Activated gamma-delta T cell (primary cell): ENCODE measurements around the gene AMOTL1.

Experiments
- DNase-seq: peaks from one replicate; lab custom pipeline; 2025; lab: John Stamatoyannopoulos, UW

The AMOTL1 gene

GRCh38 chr11:94768602-94769541 is 716 bp downstream of the AMOTL1 start:
- DNase-seq = peak; percentile 6

- no peak for DNase-seq
These were observed 1.7 kb downstream of the AMOTL1 start for GRCh38 chr11:94769880-94770279.

GRCh38 chr11:94770563-94771120 is 2.5 kb downstream of the AMOTL1 start:
- DNase-seq = no peak

GRCh38 chr11:94771390-94771789 is 3.2 kb downstream of the AMOTL1 start:
- no peak for DNase-seq

GRCh38 chr11:94771951-94772350 is 3.8 kb downstream of the AMOTL1 start:
- DNase-seq = no peak

GRCh38 chr11:94773842-94774241 is 5.7 kb downstream of the AMOTL1 start:
- no peak for DNase-seq

GRCh38 chr11:94774345-94774744 is 6.2 kb downstream of the AMOTL1 start:
- no peak for DNase-seq

GRCh38 chr11:94775567-94776327 is 7.6 kb downstream of the AMOTL1 start:
- DNase-seq = no peak

GRCh38 chr11:94776351-94777321 is 8.5 kb downstream of the AMOTL1 start:
- no peak for DNase-seq

- no peak for DNase-seq
These were observed 12.3 kb downstream of the AMOTL1 start for GRCh38 chr11:94780432-94780831.

GRCh38 chr11:94781837-94782236 is 13.7 kb downstream of the AMOTL1 start:
- DNase-seq = no peak

GRCh38 chr11:94782446-94782845 is 14.3 kb downstream of the AMOTL1 start:
- DNase-seq = no peak

GRCh38 chr11:94784884-94785283 is 16.7 kb downstream of the AMOTL1 start:
- no peak for DNase-seq

- DNase-seq = no peak
These were observed 17.4 kb downstream of the AMOTL1 start for GRCh38 chr11:94785509-94785908.

- DNase-seq = no peak
These were observed 18.3 kb downstream of the AMOTL1 start for GRCh38 chr11:94786264-94787126.

- no peak for DNase-seq
These were observed 19.6 kb downstream of the AMOTL1 start for GRCh38 chr11:94787801-94788200.

- DNase-seq = no peak
These were observed 20.2 kb downstream of the AMOTL1 start for GRCh38 chr11:94788396-94788795.

GRCh38 chr11:94790197-94790596 is 22.0 kb downstream of the AMOTL1 start:
- no peak for DNase-seq

GRCh38 chr11:94790661-94791180 is 22.6 kb downstream of the AMOTL1 start:
- no peak for DNase-seq

GRCh38 chr11:94791216-94791889 is 23.2 kb downstream of the AMOTL1 start:
- no peak for DNase-seq
